Pancreas (tissue), 10 donors: ENCODE results near the gene ZNF407. TPM values are rescaled to one million over a fixed set of nuclear protein-coding genes. Genes with fewer than 3 reads are reported as not detected.

Source experiments
- ATAC-seq, 4 donors: fragments of 200-7000 bp; cut with Tn5 transposase; one replicate each; pipeline versions ENCODE4 v1.8.0 to v1.9.1; 2020; ENCODE audit warnings: mild to moderate bottlenecking in 4 of 4, moderate library complexity in 4 of 4
- DNase-seq, 6 donors: peaks; one replicate each; pipeline ENCODE4 v3.0.0-alpha.2; 2020
- FAIRE-seq: peaks from 2 replicates; lab custom pipeline; 2012; peaks lifted over from hg19 to GRCh38; lab: Jason Lieb, UNC
- H3K27ac ChIP-seq, 4 donors: fragments of 200-600 bp; sonication (generic); 1 replicate in 3 of 4; 2 replicates in 1 of 4; pipeline versions ENCODE4 v1.5.0 to v1.8.0; 2020
- H3K27me3 ChIP-seq, 4 donors: fragments of 200-600 bp; one replicate each; pipeline ENCODE4 v1.8.0; 2021
- H3K36me3 ChIP-seq, 3 donors: fragments of 200-600 bp; sonication (generic) in 1 of 3; one replicate each; pipeline versions ENCODE4 v1.5.0 to v1.8.0; 2020 to 2021
- H3K4me1 ChIP-seq, 3 donors: fragments of 200-600 bp; one replicate each; pipeline ENCODE4 v1.8.0; 2021
- H3K4me3 ChIP-seq, 4 donors: fragments of 200-600 bp; sonication (generic) in 2 of 4; one replicate each; pipeline versions ENCODE4 v1.5.0 to v1.8.0; 2020 to 2021
- H3K9me3 ChIP-seq, 4 donors: fragments of 200-600 bp; one replicate each; pipeline ENCODE4 v1.8.0; 2021
- WGBS, 2 donors: extraction: QIAGEN DNeasy Blood & Tissue Kit; methylation state at CpG; one replicate each; pipeline ENCODE4 v1.1.7; 2013; 5-methylcytosine and 5-hydroxymethylcytosine counted together
- intact Hi-C, 3 donors: fragments of 100-400 bp; cut with DNase I; formaldehyde crosslinking; loops; one replicate each; pipeline versions ENCODE4 v1.11.1 to v1.14.2; 2022
- polyA plus RNA-seq, 2 donors: library from polyadenylated mRNA; stranded (reverse); fragments of 200-250 nt; gene quantifications; one replicate each; pipeline ENCODE4 v1.2.3, GENCODE V29; 2013
- total RNA-seq, 6 donors: library from RNA; stranded (reverse); fragmentation: NEBNext Ultra II Directional in 4 of 6; extraction: Animal tissue kit (Norgen Biotek cat#: 25700) in 4 of 6; gene quantifications; one replicate each; pipeline versions ENCODE4 v1.2.1 to v1.2.4, GENCODE V29; 2021 to 2023
- TF ChIP-seq, protein P1 (sequence below), 4 donors: fragments of 200-600 bp; sonication (generic) in 3 of 4; IDR thresholded peaks; one replicate each; pipeline versions ENCODE4 v1.5.0 to v1.8.0; 2021; ENCODE audit warnings: antibody characterized with exemption in 4 of 4
- donor health status: healthy with polysubstance abuse.
- donor health status: DM: no; HTN: no; CAD: no; lungs with moderate emphysema.
- donor health status: DM: no; HTN: no; CAD: no.
- donor health status: control.
- donor health status: control.
- donor health status: Bipolar disorder and iron deficiency.
- donor health status: DM: yes; HTN: yes; CAD: no.
- donor health status: DM: no; HTN: no; CAD: no.
- donor health status: DM: no; HTN: no; CAD: no.
- donor health status: DM: yes; HTN: yes; CAD: no.

The ZNF407 gene
- total and polyA plus RNA-seq, 8 donors = 2.7 to 10.0 (median 4.9) TPM

DNA sequence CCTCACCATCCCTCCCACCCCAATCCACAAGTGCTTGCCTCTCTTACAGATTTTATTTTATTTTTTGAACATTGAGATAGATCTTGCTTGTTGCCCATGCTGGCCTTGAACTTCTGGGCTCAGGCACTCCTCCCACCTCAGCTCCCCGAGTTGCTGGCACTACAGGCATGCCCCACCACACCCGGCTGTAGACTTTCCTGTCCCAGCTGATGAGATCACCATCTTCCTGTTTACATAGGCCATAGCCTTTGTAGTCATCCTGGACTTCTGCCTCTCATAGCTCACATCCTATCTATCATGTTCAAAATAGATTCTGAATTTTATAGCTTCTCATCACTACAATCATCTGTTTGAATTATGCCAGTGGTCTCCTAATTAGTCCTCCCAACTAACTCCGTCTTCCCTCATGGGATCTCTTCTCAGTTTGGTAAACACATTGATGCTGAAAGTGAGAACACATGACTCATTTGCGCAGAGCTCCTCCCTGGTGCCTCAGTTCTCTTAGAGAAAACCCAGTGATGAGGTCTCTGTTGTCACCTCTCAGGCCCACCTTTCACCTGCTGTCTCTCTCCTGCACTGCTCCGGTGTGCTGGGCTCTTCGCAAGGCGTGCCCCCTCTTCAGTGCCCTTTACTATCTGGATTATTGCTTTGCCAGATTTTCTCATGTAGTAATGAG, 243.0 kb downstream of the ZNF407 start:
- no peak for DNase-seq
- Histone ChIP-seq H3K36me3 (no peaks in the 10 kb centered on the region), H3K27ac (no peak overlapping the region), H3K9me3 (no peaks in the 10 kb centered on the region), H3K4me3 (no peak overlapping the region), H3K27me3 (no peaks in the 10 kb centered on the region), H3K4me1 (no peaks in the 10 kb centered on the region)
- intact Hi-C loops = no loop called here
- no peak for FAIRE-seq
- TF ChIP-seq, protein P1, sequence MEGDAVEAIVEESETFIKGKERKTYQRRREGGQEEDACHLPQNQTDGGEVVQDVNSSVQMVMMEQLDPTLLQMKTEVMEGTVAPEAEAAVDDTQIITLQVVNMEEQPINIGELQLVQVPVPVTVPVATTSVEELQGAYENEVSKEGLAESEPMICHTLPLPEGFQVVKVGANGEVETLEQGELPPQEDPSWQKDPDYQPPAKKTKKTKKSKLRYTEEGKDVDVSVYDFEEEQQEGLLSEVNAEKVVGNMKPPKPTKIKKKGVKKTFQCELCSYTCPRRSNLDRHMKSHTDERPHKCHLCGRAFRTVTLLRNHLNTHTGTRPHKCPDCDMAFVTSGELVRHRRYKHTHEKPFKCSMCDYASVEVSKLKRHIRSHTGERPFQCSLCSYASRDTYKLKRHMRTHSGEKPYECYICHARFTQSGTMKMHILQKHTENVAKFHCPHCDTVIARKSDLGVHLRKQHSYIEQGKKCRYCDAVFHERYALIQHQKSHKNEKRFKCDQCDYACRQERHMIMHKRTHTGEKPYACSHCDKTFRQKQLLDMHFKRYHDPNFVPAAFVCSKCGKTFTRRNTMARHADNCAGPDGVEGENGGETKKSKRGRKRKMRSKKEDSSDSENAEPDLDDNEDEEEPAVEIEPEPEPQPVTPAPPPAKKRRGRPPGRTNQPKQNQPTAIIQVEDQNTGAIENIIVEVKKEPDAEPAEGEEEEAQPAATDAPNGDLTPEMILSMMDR (IDR thresholded peaks at IDR 0.05) = no peak
- 87% methylated on average over 7 of the region's 7 CpGs for WGBS, 2 donors
- peak in 1 of 4 donors; percentile 17 for ATAC-seq

- no peaks in the 10 kb centered on the region for H3K27me3 ChIP-seq
- intact Hi-C loops = no loop called here
- H3K36me3 ChIP-seq = no peaks in the 10 kb centered on the region
- H3K27ac ChIP-seq = no peak overlapping the region
- ATAC-seq (no peak), FAIRE-seq (no peak), DNase-seq (no peak)
- H3K4me1 ChIP-seq = no peaks in the 10 kb centered on the region
- TF ChIP-seq, protein P1 (IDR thresholded peaks at IDR 0.05) = no peak
- no peaks in the 10 kb centered on the region for H3K9me3 ChIP-seq
- no peak overlapping the region for H3K4me3 ChIP-seq
- WGBS, 2 donors = 92 to 96% methylated on average over 6 of the region's 6 CpGs
Observed at GRCh38 chr18:74841248-74841647, 243.6 kb downstream of the ZNF407 start.

DNA sequence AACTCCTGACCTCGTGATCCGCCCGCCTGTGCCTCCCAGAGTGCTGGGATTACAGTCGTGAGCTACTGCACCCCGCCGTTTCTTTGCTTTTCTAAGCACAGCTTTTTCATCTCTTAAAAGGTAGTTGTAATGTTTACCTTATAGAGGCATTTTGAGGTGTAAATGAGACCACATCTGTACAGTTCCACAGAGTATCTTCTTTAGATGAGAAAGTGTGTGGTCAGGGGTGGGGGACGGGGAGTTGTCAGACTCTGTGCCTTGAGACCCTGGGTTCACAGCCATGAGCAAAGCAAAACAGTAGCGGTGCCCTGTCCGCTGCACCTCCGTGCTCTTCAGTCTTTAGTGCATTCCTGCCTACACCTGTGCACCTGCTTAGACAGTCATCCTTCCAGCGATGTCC, 251.6 kb downstream of the ZNF407 start:
- intact Hi-C loops = no loop called here
- H3K4me3 ChIP-seq = no peak overlapping the region
- no peaks in the 10 kb centered on the region for H3K9me3 ChIP-seq
- no peaks in the 10 kb centered on the region for H3K36me3 ChIP-seq
- FAIRE-seq = no peak
- DNase-seq = no peak
- no peaks in the 10 kb centered on the region for H3K4me1 ChIP-seq
- TF ChIP-seq, protein P1 (IDR thresholded peaks at IDR 0.05) = no peak
- ATAC-seq = no peak
- whole genome bisulfite sequencing, 2 donors = 94 to 97% methylated on average over 11 of the region's 11 CpGs
- H3K27me3 ChIP-seq = no peaks in the 10 kb centered on the region
- H3K27ac ChIP-seq = no peak overlapping the region

DNA sequence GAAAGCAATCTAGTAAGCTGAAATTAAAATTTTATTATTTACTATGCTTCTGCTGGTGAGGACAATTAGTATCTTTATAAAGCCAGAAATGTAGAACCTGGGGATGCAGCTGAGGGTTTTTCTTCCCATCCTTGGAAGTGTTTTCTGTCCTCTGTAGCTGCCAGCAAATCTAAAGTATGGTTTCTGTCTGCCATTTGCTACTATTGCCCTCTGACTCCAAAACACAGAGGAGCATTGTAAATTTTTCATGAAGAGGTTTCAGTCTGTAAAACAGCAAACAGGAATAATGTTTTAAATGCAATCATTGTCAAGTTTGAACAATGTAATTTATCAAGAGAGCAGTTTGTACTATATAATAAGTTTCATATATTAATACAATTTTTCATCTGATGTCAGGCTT, 258.8 kb downstream of the ZNF407 start:
- Histone ChIP-seq H3K4me3 (no peak overlapping the region), H3K4me1 (no peaks in the 10 kb centered on the region), H3K9me3 (no peaks in the 10 kb centered on the region), H3K36me3 (no peaks in the 10 kb centered on the region), H3K27ac (no peak overlapping the region), H3K27me3 (no peaks in the 10 kb centered on the region)
- TF ChIP-seq, protein P1 (IDR thresholded peaks at IDR 0.05) = no peak
- ATAC-seq (no peak), DNase-seq (no peak), FAIRE-seq (no peak)
- intact Hi-C loops = no loop called here

DNA sequence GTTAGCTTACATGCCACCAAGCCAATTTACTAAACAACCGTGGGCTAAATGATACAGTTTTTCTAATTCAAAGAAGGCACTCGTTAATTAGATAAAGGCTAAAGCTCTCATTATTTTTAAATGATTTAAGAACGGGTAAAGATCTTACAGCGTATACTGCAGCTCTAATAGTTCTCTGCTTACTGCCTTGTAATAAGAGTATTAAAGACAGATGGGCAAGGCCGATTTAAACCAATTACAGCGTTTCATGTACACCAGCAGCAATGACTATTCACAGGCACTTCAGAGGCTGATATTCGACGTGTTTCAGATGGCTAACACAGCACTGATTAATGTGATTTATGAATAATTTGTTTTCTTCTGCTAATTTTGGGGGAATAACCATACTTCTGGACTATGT, 259.3 kb downstream of the ZNF407 start:
- TF ChIP-seq, protein P1 (IDR thresholded peaks at IDR 0.05) = no peak
- FAIRE-seq (no peak), DNase-seq (no peak), ATAC-seq (no peak)
- 87% methylated on average over 8 of the region's 8 CpGs for WGBS, 2 donors
- Histone ChIP-seq H3K27me3 (no peaks in the 10 kb centered on the region), H3K4me1 (no peaks in the 10 kb centered on the region), H3K36me3 (no peaks in the 10 kb centered on the region), H3K27ac (no peak overlapping the region), H3K9me3 (no peaks in the 10 kb centered on the region), H3K4me3 (no peak overlapping the region)
- intact Hi-C loops = no loop called here
